Peyer's patch (tissue), 4 donors: ENCODE measurements around the gene POLR3A. TPM values are rescaled to one million over a fixed set of nuclear protein-coding genes. Genes with fewer than 3 reads are reported as not detected.

ENCODE experiments used
- DNase-seq, 3 donors: peaks; one replicate each; pipeline ENCODE4 v3.0.0-alpha.2; 2017 to 2019
- H3K27ac ChIP-seq, 4 donors: fragments of 200-600 bp; sonication (generic); one replicate each; pipeline ENCODE4 v1.5.1; 2016 to 2019
- H3K27me3 ChIP-seq, 2 donors: fragments of 200-600 bp; sonication (generic); one replicate each; pipeline ENCODE4 v1.5.1; 2019
- H3K36me3 ChIP-seq, 3 donors: fragments of 200-600 bp; sonication (generic); one replicate each; pipeline ENCODE4 v1.5.1; 2016 to 2019
- H3K4me1 ChIP-seq, 4 donors: fragments of 200-600 bp; sonication (generic); one replicate each; pipeline ENCODE4 v1.5.1; 2016 to 2019
- H3K4me3 ChIP-seq, 4 donors: fragments of 200-600 bp; sonication (generic); 1 replicate in 3 of 4; 2 replicates in 1 of 4; pipeline ENCODE4 v1.5.1; 2016 to 2019; ENCODE audit warnings: mild to moderate bottlenecking in 1 of 4
- H3K9me3 ChIP-seq, 4 donors: fragments of 200-600 bp; sonication (generic); one replicate each; pipeline ENCODE4 v1.5.1; 2016 to 2019; ENCODE audit warnings: mild to moderate bottlenecking in 1 of 4
- CTCF ChIP-seq, 6 experiments: fragments of 450-650 bp in 4 of 6; fragments of 200-600 bp in 2 of 6; sonication (generic) in 1 of 6; IDR thresholded peaks; one replicate each; pipeline ENCODE4 v1.5.1; 2017 to 2019; ENCODE audit warnings: antibody characterized with exemption in 6 of 6, mild to moderate bottlenecking in 3 of 6, moderate library complexity in 1 of 6
- POLR2A ChIP-seq, 2 donors: fragments of 450-650 bp; IDR thresholded peaks; one replicate each; pipeline ENCODE4 v1.5.1; 2017; ENCODE audit warnings: antibody characterized with exemption in 2 of 2, mild to moderate bottlenecking in 2 of 2, moderate library complexity in 2 of 2
- total RNA-seq, 4 donors: library from RNA; depleted of rRNA; stranded (reverse); fragments of >200 nt; gene quantifications; one replicate each; pipeline ENCODE4 v1.1.0, GENCODE V29; 2016

The POLR3A gene
- total RNA-seq, 4 donors from 2014 or later, result 19.8 to 24.3 (median 22.2) TPM

- DNase-seq, result no peak
- H3K4me3 ChIP-seq, result no peak overlapping the region
- no peak for TF ChIP-seq CTCF (IDR thresholded peaks at IDR 0.05)
- TF ChIP-seq POLR2A (IDR thresholded peaks at IDR 0.05), result no peak
Observed at GRCh38 chr10:77967611-77968022, 61.7 kb downstream of the POLR3A start.

DNA sequence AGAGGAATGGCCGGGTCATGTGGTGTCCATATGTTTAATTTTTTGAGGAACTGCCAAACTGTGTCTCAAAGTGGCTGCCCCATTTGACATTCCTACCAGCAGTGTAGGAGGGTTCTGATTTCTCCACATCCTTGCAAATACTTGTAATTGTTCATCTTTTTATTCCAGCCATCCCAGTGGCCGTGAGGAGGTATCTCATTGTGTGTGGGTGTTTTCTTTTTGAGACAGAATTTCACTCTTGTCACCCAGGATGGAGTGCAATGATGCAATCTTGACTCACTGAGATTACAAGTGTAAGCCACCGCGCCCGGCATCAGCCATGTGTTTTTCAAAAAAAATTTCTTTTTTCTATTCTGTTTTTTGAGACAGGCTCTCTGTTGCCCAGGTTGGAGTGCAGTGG lies 64.0 kb downstream of the POLR3A start:
- Histone ChIP-seq H3K27me3 (no peaks in the 10 kb centered on the region), H3K36me3 (no peaks in the 10 kb centered on the region), H3K9me3 (no peaks in the 10 kb centered on the region), H3K4me1 (no peaks in the 10 kb centered on the region), H3K27ac (no peak overlapping the region), H3K4me3 (no peak overlapping the region)
- TF ChIP-seq POLR2A (IDR thresholded peaks at IDR 0.05) (no peak), CTCF (IDR thresholded peaks at IDR 0.05) (no peak)
- DNase-seq, result no peak

More at GRCh38 chr10:77967611-77968022, 61.7 kb downstream of the POLR3A start:
- Histone ChIP-seq H3K27ac (no peak overlapping the region), H3K9me3 (no peaks in the 10 kb centered on the region), H3K27me3 (no peaks in the 10 kb centered on the region), H3K4me1 (no peaks in the 10 kb centered on the region), H3K36me3 (no peaks in the 10 kb centered on the region)

GRCh38 chr10:77964811-77965210 lies 64.5 kb downstream of the POLR3A start:
- H3K4me1 ChIP-seq, result no peaks in the 10 kb centered on the region
- no peaks in the 10 kb centered on the region for H3K9me3 ChIP-seq
- no peaks in the 10 kb centered on the region for H3K27me3 ChIP-seq
- H3K27ac ChIP-seq, result no peak overlapping the region
- TF ChIP-seq CTCF (IDR thresholded peaks at IDR 0.05), result no peak
- TF ChIP-seq POLR2A (IDR thresholded peaks at IDR 0.05), result no peak
- H3K4me3 ChIP-seq, result no peak overlapping the region
- no peak for DNase-seq
- no peaks in the 10 kb centered on the region for H3K36me3 ChIP-seq

GRCh38 chr10:77963901-77964300 lies 65.4 kb downstream of the POLR3A start:
- H3K27me3 ChIP-seq, result no peaks in the 10 kb centered on the region
- no peak overlapping the region for H3K27ac ChIP-seq
- no peak for TF ChIP-seq CTCF (IDR thresholded peaks at IDR 0.05)
- TF ChIP-seq POLR2A (IDR thresholded peaks at IDR 0.05), result no peak
- no peaks in the 10 kb centered on the region for H3K4me1 ChIP-seq
- no peaks in the 10 kb centered on the region for H3K36me3 ChIP-seq
- DNase-seq, result no peak
- no peaks in the 10 kb centered on the region for H3K9me3 ChIP-seq
- no peak overlapping the region for H3K4me3 ChIP-seq

GRCh38 chr10:77962350-77963146 lies 66.8 kb downstream of the POLR3A start:
- TF ChIP-seq POLR2A (IDR thresholded peaks at IDR 0.05), result no peak
- TF ChIP-seq CTCF (IDR thresholded peaks at IDR 0.05), result no peak
- no peaks in the 10 kb centered on the region for H3K27me3 ChIP-seq
- no peaks in the 10 kb centered on the region for H3K36me3 ChIP-seq
- H3K4me3 ChIP-seq, result no peak overlapping the region
- H3K4me1 ChIP-seq, result no peaks in the 10 kb centered on the region
- no peak overlapping the region for H3K27ac ChIP-seq
- H3K9me3 ChIP-seq, result no peaks in the 10 kb centered on the region
- DNase-seq, result no peak
